ENCODE measurements around the gene GRB14.

GRB14 gene

GRCh38 chr2:164613321-164613982 is 7.8 kb downstream of the GRB14 start:
- DNase-seq: no peak

- DNase-seq: no peak
Measured at GRCh38 chr2:164609790-164610189, 11.5 kb downstream of the GRB14 start.

- DNase-seq: no peak
Measured at GRCh38 chr2:164606557-164606956, 14.7 kb downstream of the GRB14 start.

DNA sequence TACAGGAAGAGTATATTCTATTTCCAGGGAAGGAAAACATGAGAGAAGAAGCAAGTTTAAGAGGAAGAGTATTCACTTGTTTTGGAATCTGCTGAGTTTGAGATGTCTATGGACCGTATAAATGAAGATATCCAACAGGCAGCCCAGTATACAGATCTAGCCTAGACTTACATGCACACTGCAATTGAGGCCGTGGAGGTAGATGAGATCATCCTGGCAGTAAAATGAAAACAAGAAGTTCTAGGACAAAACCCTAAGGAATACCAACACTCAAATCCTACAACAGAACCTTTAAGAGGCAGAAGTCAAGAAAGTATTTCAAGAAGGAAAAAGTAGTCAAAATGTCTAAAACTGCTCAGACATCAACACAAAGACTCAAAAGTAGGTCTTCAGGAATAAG is 16.0 kb downstream of the GRB14 start:
- DNase-seq: no peak

DNA sequence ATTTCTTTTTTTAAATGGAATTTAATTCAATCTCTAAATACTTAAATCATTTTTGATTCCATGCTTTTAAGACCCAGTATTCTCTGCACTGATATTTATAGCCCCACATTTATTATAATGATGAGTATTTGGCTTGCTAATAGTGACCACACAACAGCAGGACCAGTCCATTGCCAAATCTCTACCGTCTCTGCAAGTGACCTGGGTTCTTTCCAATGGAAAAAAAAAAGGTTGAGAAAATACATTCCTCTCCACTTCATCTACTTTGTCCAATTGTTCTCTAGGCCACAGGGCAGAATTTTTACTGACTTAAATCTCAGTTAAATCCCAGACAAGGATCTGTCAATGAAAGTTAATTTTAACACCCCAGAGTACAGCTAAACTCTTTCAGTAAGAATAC is 20.5 kb downstream of the GRB14 start:
- DNase-seq: no peak

DNA sequence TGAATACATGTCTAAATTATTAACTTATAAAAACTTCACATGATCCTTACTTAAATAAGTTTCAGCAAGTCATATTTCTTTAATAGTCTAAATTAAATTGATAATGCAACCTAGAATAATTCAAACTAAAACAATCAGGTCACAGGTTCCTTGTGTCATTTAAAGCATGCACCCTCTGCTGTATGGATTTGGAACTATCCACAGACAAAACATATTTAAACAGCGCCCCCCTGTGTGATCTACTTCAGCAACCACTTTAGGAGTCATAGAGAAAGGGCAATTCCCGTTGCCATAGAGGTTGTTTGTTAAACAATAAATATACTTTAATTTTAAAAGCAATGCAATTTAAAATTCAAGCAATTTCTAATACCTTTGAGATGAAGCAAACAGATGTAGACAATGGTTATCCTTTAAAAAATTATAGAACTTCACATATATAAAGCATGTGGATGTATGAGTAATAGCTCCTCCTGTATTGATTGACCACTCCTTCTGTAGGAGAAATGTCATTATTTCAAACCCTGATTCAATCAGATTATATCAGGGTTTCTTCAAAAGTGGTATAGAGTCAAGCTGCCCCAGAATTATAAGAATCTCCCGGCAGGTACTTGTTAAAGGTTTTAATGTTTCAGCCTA is 21.2 kb downstream of the GRB14 start:
- no peak for DNase-seq

- DNase-seq: no peak
Measured at GRCh38 chr2:164597983-164598382, 23.3 kb downstream of the GRB14 start.

DNA sequence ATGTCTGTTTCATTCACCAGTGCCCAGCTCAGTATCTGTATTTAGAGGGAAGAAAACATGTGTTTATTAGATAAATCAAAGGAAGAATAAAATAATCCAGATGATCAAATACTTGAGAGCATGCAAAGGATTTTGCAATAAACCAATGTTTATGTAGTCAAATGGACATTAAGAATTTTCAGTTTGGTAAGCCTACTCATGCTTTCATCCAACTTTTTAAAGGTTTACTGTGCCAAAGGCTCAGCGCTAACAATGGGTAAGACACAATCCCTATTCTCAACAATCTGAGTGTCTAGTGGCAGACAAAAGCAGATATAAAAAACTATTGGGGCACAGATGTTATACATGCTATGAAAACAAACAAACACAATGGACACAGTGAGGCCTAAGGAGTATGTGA is 26.3 kb downstream of the GRB14 start:
- no peak for DNase-seq

GRCh38 chr2:164593959-164594358 is 27.3 kb downstream of the GRB14 start:
- DNase-seq: no peak

GRCh38 chr2:164593541-164593940 is 27.7 kb downstream of the GRB14 start:
- DNase-seq: no peak

- DNase-seq: no peak
Measured at GRCh38 chr2:164589522-164589921, 31.8 kb downstream of the GRB14 start.

GRCh38 chr2:164581050-164581449 is 40.2 kb downstream of the GRB14 start:
- DNase-seq: no peak

GRCh38 chr2:164574931-164575330 is 46.4 kb downstream of the GRB14 start:
- no peak for DNase-seq

- DNase-seq: no peak
Measured at GRCh38 chr2:164570475-164570874, 50.8 kb downstream of the GRB14 start.

GRCh38 chr2:164569378-164569777 is 51.9 kb downstream of the GRB14 start:
- DNase-seq: no peak

- DNase-seq: no peak
Measured at GRCh38 chr2:164568317-164568716, 53.0 kb downstream of the GRB14 start.

GRCh38 chr2:164567335-164567989 is 53.8 kb downstream of the GRB14 start:
- no peak for DNase-seq

- DNase-seq: no peak
Measured at GRCh38 chr2:164565359-164565758, 55.9 kb downstream of the GRB14 start.

- DNase-seq: no peak
Measured at GRCh38 chr2:164562666-164563065, 58.6 kb downstream of the GRB14 start.

DNA sequence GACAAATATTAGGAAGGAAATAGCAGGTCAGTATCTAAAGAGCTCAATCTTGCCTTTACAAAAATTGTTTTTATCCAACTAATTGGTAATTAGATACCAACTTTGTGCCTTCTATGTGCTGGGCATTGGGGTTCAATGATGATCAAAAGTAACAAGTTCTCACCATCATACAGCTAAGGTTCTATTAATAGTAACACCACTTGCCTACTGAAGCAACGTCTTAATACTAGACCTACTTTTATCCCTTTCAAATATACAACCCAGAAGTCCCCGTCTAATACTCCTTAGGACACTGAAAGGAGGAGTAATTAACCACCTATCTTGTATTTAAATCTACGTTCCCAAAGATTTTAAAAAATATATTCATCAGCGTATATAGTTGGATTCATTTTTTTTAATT is 59.3 kb downstream of the GRB14 start:
- no peak for DNase-seq

DNA sequence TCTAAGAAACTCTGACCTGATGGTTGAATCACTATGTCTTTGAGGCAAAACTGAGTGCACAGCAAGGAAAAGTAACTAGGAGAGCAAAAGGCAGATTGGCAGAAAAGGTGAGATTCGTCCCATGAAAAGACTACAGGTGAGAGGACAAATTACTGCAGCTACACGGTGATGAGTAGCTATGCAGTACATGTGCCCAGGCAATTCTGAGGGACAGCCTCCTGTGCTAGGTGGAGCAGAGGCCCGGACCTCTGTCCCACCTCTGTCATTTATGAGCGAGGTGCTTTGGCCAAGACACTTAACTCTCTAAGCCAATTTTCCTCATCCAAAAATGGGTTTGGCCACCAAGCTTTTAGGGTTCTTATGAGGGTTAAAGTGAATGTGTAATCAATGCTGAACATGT is 59.9 kb downstream of the GRB14 start:
- DNase-seq: no peak

- no peak for DNase-seq
Measured at GRCh38 chr2:164560902-164561301, 60.4 kb downstream of the GRB14 start.

DNA sequence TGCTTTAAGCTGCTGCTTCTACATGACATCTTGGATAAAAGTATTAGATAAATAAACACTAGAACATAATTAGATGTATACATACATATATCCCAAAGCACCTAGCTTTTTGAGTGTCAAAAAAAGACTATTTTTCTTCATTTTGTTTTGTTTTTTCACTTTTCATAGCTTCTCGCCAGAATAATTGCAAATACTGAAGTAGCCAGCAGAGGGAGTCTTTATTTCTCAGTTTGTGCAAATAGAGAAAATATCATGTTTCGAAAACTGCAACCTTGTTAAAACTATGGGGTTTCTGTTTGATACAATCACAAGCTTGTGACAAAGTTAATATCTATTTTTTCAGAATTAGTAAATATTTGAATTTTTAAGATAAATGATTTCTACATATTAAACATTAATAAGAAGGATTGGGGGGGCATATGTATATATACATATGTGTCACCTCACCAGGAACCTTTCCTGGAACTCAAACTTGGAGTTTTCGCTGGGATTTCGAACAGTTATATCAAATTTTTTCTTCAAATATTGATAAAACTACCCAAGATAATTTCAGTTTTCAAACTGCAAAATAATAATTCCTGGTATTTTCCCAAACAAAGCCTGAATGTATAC is 61.0 kb downstream of the GRB14 start:
- no peak for DNase-seq

DNA sequence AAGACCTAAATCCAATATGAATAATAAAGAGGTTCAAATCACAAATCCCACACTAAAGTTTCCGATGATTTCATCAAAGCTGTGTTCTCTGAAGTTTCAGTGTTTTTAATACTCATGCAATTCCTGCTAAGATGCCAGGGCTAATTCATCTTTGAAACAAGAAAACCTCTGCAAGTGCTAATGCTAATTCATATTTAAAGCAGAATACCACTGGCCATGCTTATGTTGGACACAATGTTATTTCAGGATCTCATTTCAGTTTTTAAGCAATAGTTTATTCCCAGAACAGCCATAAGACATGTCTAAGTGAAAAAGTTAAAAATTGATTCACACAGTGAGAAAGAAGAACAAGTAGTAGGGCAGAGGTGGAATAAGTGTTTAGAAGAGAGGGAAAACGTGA is 62.8 kb downstream of the GRB14 start:
- DNase-seq: no peak

Measured in stimulated activated CD4-positive, alpha-beta T cell treated with anti-CD3 and anti-CD28 coated beads, Interleukin-4, amount 100 ng/mL, for 24 hours (primary cell).